Stimulated activated CD4-positive, alpha-beta T cell treated with anti-CD3 and anti-CD28 coated beads, Interleukin-15, amount 100 ng/mL, for 48 hours (primary cell): ENCODE results near the gene CHPF.

Source experiments
- DNase-seq, 2 donors: peaks; one replicate each; pipeline ENCODE4 v3.0.0-alpha.2; 2020; ENCODE audit warnings: low read depth in 2 of 2

CHPF gene

GRCh38 chr2:219543596-219544358 is at the start of gene CHPF, which contains the start of gene TMEM198:
CHPF (minus strand) TSS chr2:219543809; CDS start chr2:219543538, 271 bp downstream.
TMEM198 (plus strand) TSS chr2:219544028; CDS start chr2:219544728, 700 bp downstream.
- DNase-seq: peak; percentile 94 to 95

GRCh38 chr2:219593154-219593553 is 49.5 kb upstream of the CHPF start:
- no peak for DNase-seq

GRCh38 chr2:219592736-219593135 is 49.1 kb upstream of the CHPF start:
- no peak for DNase-seq

GRCh38 chr2:219591091-219591490 is 47.5 kb upstream of the CHPF start:
- DNase-seq: no peak

- DNase-seq: no peak
Measured at GRCh38 chr2:219581346-219581745, 37.7 kb upstream of the CHPF start.

- no peak for DNase-seq
Measured at GRCh38 chr2:219578811-219579613, 35.4 kb upstream of the CHPF start.

GRCh38 chr2:219576505-219577388 is 33.1 kb upstream of the CHPF start:
- DNase-seq: no peak

- no peak for DNase-seq
Measured at GRCh38 chr2:219575566-219576504, 32.2 kb upstream of the CHPF start.

- DNase-seq: no peak
Measured at GRCh38 chr2:219574484-219575311, 31.1 kb upstream of the CHPF start.

- no peak for DNase-seq
Measured at GRCh38 chr2:219573166-219573565, 29.6 kb upstream of the CHPF start.

- DNase-seq: no peak
Measured at GRCh38 chr2:219572237-219573001, 28.8 kb upstream of the CHPF start, which contains the start of gene INHA. INHA (plus strand) TSS chr2:219572310; CDS start chr2:219572375, 65 bp downstream.

GRCh38 chr2:219571311-219572236 is 28.0 kb upstream of the CHPF start, which contains the start of gene OBSL1:
OBSL1 (minus strand) TSS chr2:219571539; CDS start chr2:219571232, 307 bp downstream.
- no peak for DNase-seq

- no peak for DNase-seq
Measured at GRCh38 chr2:219570924-219571310, 27.3 kb upstream of the CHPF start.

GRCh38 chr2:219570194-219570923 is 26.8 kb upstream of the CHPF start:
- no peak for DNase-seq

GRCh38 chr2:219569635-219570034 is 26.0 kb upstream of the CHPF start:
- no peak for DNase-seq

- no peak for DNase-seq
Measured at GRCh38 chr2:219569041-219569440, 25.4 kb upstream of the CHPF start.

- no peak for DNase-seq
Measured at GRCh38 chr2:219567791-219568361, 24.3 kb upstream of the CHPF start.
